K562 (cell line): ENCODE data around the gene HSF5. TPM values are rescaled to one million over a fixed set of nuclear protein-coding genes. Genes with fewer than 3 reads are reported as not detected.

Experiments used
- ATAC-seq: fragments of 200-7000 bp; cut with Tn5 transposase; 3 replicates; pipeline ENCODE4 v1.9.1; 2020; ENCODE audit warnings: moderate library complexity
- BruUV-seq: library from RNA; stranded (reverse); fragments of 400-500 nt; replicated peaks from 2 replicates; lab custom pipeline; 2021; lab: Mats Ljungman, UMichigan
- CTCF ChIA-PET: fragments of 300-600 bp; formaldehyde crosslinking; extraction: SDS; loops from one replicate; lab custom pipeline; 2021; ENCODE audit warnings: low intra/inter-chr PET ratio; lab: Yijun Ruan, JAX
- POLR2A ChIA-PET: fragments of 300-600, 350-650 bp; sonication (Branson Sonifier 250); formaldehyde crosslinking; extraction: SDS; loops from one replicate; lab custom pipeline; 2021; ENCODE audit warnings: antibody characterized with exemption, inconsistent platforms; lab: Yijun Ruan, JAX
- DNase-seq, 4 experiments: peaks; one replicate each; pipeline versions ENCODE4 v3.0.0 to v3.0.0-alpha.2; 2011 to 2018; ENCODE audit warnings: low spot score in 3 of 4, mixed read lengths in 3 of 4; ENCODE audit errors: extremely low read depth in 1 of 4
- FAIRE-seq: peaks from 2 replicates; lab custom pipeline; 2011; peaks lifted over from hg19 to GRCh38; lab: Jason Lieb, UNC
- H2AFZ ChIP-seq: 2 replicates; pipeline ENCODE4 v1.6.0; 2011; ENCODE audit warnings: low read depth, low read length, control low read depth, inconsistent platforms
- H3K27ac ChIP-seq: fragments of 200-600 bp; 3 replicates; pipeline ENCODE4 v1.8.0; 2011; ENCODE audit warnings: low read depth, mild to moderate bottlenecking, control low read depth, inconsistent platforms, low read length, moderate library complexity, mixed read lengths; ENCODE audit errors: extremely low read depth
- H3K27me3 ChIP-seq, 2 experiments: fragments of 300-600 bp in 1 of 2; 2 replicates in 1 of 2; 3 replicates in 1 of 2; pipeline versions ENCODE4 v1.6.0 to v1.8.0; 2011; ENCODE audit warnings: inconsistent platforms in 2 of 2, low read length in 2 of 2, mild to moderate bottlenecking in 1 of 2, mixed read lengths in 1 of 2, moderate library complexity in 1 of 2; ENCODE audit not compliant: control insufficient read depth in 2 of 2, insufficient read depth in 2 of 2
- H3K36me3 ChIP-seq: fragments of 300-600 bp; 3 replicates; pipeline ENCODE4 v1.8.0; 2011; ENCODE audit warnings: mild to moderate bottlenecking, low read length, inconsistent platforms; ENCODE audit not compliant: control insufficient read depth, insufficient read depth
- H3K4me1 ChIP-seq, 2 experiments: fragments of 200-600 bp in 1 of 2; replicated peaks in 1 of 2; 2 replicates in 1 of 2; 3 replicates in 1 of 2; pipeline versions ENCODE4 v1.5.1 to v1.8.0; 2011; ENCODE audit warnings: inconsistent platforms in 2 of 2, low read length in 2 of 2, mild to moderate bottlenecking in 1 of 2, mixed read lengths in 1 of 2, moderate library complexity in 1 of 2; ENCODE audit not compliant: control insufficient read depth in 2 of 2, insufficient read depth in 2 of 2
- H3K4me2 ChIP-seq: 2 replicates; pipeline ENCODE4 v1.6.1; 2011; ENCODE audit warnings: low read length, control low read depth, inconsistent platforms, mixed read lengths; ENCODE audit not compliant: insufficient read depth
- H3K4me3 ChIP-seq: fragments of 200-600 bp; sonication (generic), shearing (Covaris generic); 2 replicates; pipeline ENCODE4 v1.5.1; 2016; ENCODE audit warnings: control low read depth, inconsistent platforms
- H3K79me2 ChIP-seq: fragments of 200-600 bp; 3 replicates; pipeline ENCODE4 v1.8.0; 2011; ENCODE audit warnings: low read length, inconsistent platforms; ENCODE audit not compliant: control insufficient read depth, insufficient read depth
- H3K9ac ChIP-seq, 2 experiments: 2 replicates each; pipeline versions ENCODE4 v1.6.0 to v1.6.1; 2011; ENCODE audit warnings: low read depth in 2 of 2, low read length in 2 of 2, control low read depth in 1 of 2, inconsistent platforms in 1 of 2, mild to moderate bottlenecking in 1 of 2, mixed read lengths in 1 of 2; ENCODE audit not compliant: insufficient read depth in 1 of 2
- H3K9me1 ChIP-seq: one replicate; pipeline ENCODE4 v1.6.0; 2011; ENCODE audit warnings: inconsistent platforms, mild to moderate bottlenecking, low read length, moderate library complexity; ENCODE audit not compliant: control insufficient read depth, insufficient read depth
- H3K9me3 ChIP-seq: replicated peaks from 2 replicates; pipeline ENCODE4 v1.5.1; 2011; ENCODE audit warnings: low read depth, low read length, inconsistent platforms; ENCODE audit not compliant: control insufficient read depth, insufficient read depth
- H4K20me1 ChIP-seq: replicated peaks from 2 replicates; pipeline ENCODE4 v1.6.1; 2011; ENCODE audit warnings: low read length, inconsistent platforms, mixed read lengths; ENCODE audit not compliant: control insufficient read depth, insufficient read depth
- ATF3 ChIP-seq, 2 experiments: fragments of 450-650 bp in 1 of 2; sonication (generic) in 1 of 2; formaldehyde crosslinking in 1 of 2; IDR thresholded peaks in 1 of 2; conservative IDR thresholded peaks in 1 of 2; 2 replicates each; pipeline versions ENCODE4 v1.6.1 to v1.8.1; 2016 to 2023; ENCODE audit warnings: mild to moderate bottlenecking in 2 of 2, moderate library complexity in 2 of 2, inconsistent platforms in 1 of 2, missing genetic modification reagents in 1 of 2
- CEBPG ChIP-seq, 3 experiments: fragments of 200-800 bp in 1 of 3; sonication (Bioruptor generic) in 1 of 3; sonication (generic) in 1 of 3; formaldehyde crosslinking in 1 of 3; IDR thresholded peaks in 2 of 3; conservative IDR thresholded peaks in 1 of 3; 2 replicates each; pipeline versions ENCODE4 v1.6.1 to v1.8.0; 2016 to 2022; ENCODE audit warnings: missing compliant biosample characterization in 2 of 3, missing genetic modification characterization in 2 of 3, mild to moderate bottlenecking in 1 of 3, missing genetic modification reagents in 1 of 3
- CUX1 ChIP-seq: fragments of 200-800 bp; sonication (Bioruptor generic); IDR thresholded peaks from 2 replicates; pipeline ENCODE4 v1.6.1; 2016; ENCODE audit warnings: missing genetic modification characterization, missing compliant biosample characterization
- HDAC1 ChIP-seq, 2 experiments: fragments of 450-650 bp; IDR thresholded peaks; 2 replicates each; pipeline ENCODE4 v1.6.1; 2016 to 2017; ENCODE audit warnings: inconsistent platforms in 1 of 2, mild to moderate bottlenecking in 1 of 2, moderate library complexity in 1 of 2
- HSF4 ChIP-seq: fragments of 250-450 bp; sonication (Bioruptor Pico); IDR thresholded peaks from 2 replicates; pipeline ENCODE4 v2.1.2; 2022; ENCODE audit warnings: mild to moderate bottlenecking, moderate library complexity, borderline replicate concordance
- LARP7 ChIP-seq: fragments of 450-650 bp; IDR thresholded peaks from 2 replicates; pipeline ENCODE4 v1.6.1; 2016
- MLX ChIP-seq, 2 experiments: fragments of 450-650 bp in 1 of 2; sonication (generic) in 1 of 2; formaldehyde crosslinking; conservative IDR thresholded peaks; 2 replicates each; pipeline versions ENCODE4 v1.4.0 to v1.8.1; 2020 to 2022; ENCODE audit warnings: mild to moderate bottlenecking in 1 of 2, missing genetic modification reagents in 1 of 2
- PYGO2 ChIP-seq: fragments of 450-650 bp; IDR thresholded peaks from 2 replicates; pipeline ENCODE4 v1.6.1; 2016; ENCODE audit warnings: mild to moderate bottlenecking, missing genetic modification characterization, moderate library complexity, missing compliant biosample characterization
- RFX5 ChIP-seq: IDR thresholded peaks from 2 replicates; pipeline ENCODE4 v1.6.1; 2011; ENCODE audit warnings: low read depth, mild to moderate bottlenecking, improper control_type of control experiment, low read length
- STAG1 ChIP-seq: sonication (generic); formaldehyde crosslinking; IDR thresholded peaks from 2 replicates; pipeline ENCODE4 v1.5.0; 2020; ENCODE audit warnings: missing genetic modification reagents, borderline replicate concordance
- TAF7 ChIP-seq: fragments of 450-650 bp; IDR thresholded peaks from 2 replicates; pipeline ENCODE4 v1.6.1; 2016; ENCODE audit warnings: missing genetic modification characterization, missing compliant biosample characterization
- ZNF274 ChIP-seq: IDR thresholded peaks from 2 replicates; pipeline ENCODE4 v1.6.1; 2011; ENCODE audit warnings: low read depth, mild to moderate bottlenecking, low read length, moderate library complexity, borderline replicate concordance
- ZNF766 ChIP-seq: fragments of 200-800 bp; sonication (Bioruptor generic); conservative IDR thresholded peaks from 2 replicates; pipeline ENCODE4 v1.6.1; 2016; ENCODE audit warnings: missing genetic modification characterization, missing compliant biosample characterization
- WGBS: fragments of 100-300 bp; shearing (Covaris generic); methylation state at CpG from one replicate; pipeline ENCODE4 v1.1.6; 2016; ENCODE audit warnings: low coverage, mixed read lengths; ENCODE audit not compliant: insufficient coverage; ENCODE audit errors: missing lambda C conversion rate; 5-methylcytosine and 5-hydroxymethylcytosine counted together
- in situ Hi-C: fragments of 300-500 bp; cut with MboI; formaldehyde crosslinking; loops from 4 replicates; pipeline ENCODE4 v1.15.0; 2018; ENCODE audit warnings: inconsistent platforms, mixed read lengths
- intact Hi-C: fragments of 100-400 bp; cut with micrococcal nuclease; formaldehyde crosslinking; loops from 2 replicates; pipeline ENCODE4 v1.14.2; 2022
- polyA plus RNA-seq, 8 experiments: library from polyadenylated mRNA; depleted of rRNA in 4 of 8; stranded (reverse) in 5 of 8; unstranded in 3 of 8; fragments of >200 nt; fragmentation: Nextera tagmentation in 2 of 8; fragmentation: Illumina TruSeq in 1 of 8; extraction: Ambion mirVana in 2 of 8; extraction: Trizol in 1 of 8; gene quantifications; 2 replicates each; pipeline versions ENCODE4 v1.2.1 to v1.2.3, GENCODE V29; 2011 to 2014; ENCODE audit warnings: inconsistent platforms in 1 of 8, missing spikeins in 1 of 8
- total RNA-seq, 7 experiments: library from RNA; depleted of rRNA in 6 of 7; stranded (reverse); fragments of >200 nt in 6 of 7; fragmentation: Illumina TruSeq in 2 of 7; extraction: Trizol in 2 of 7; gene quantifications; 2 replicates each; pipeline versions ENCODE4 v1.2.1 to v1.2.3, GENCODE V29; 2011 to 2021; ENCODE audit warnings: low replicate concordance in 1 of 7

Gene HSF5
- total and polyA plus RNA-seq, 9 of the 15 experiments (the other 6 are each of a cell fraction or from before 2014, with no cell fraction given) = 0.04 TPM; not detected in 8

- in situ Hi-C loops (no loop called here), intact Hi-C loops (no loop called here)
- Histone ChIP-seq H3K9me1 (no peaks in the 10 kb centered on the region), H3K4me3 (no peak overlapping the region), H3K79me2 (no peaks in the 10 kb centered on the region), H3K4me1 (peaks cover 10 to 20% of the 10 kb centered on the region in 2 experiments), H3K4me2 (no peak overlapping the region), H3K27me3 (peaks cover 2 to 24% of the 10 kb centered on the region in 2 experiments; a peak in 4 of 5 replicates), H2AFZ (peak overlapping the region; percentile 43; the same call in 1 of the 2 replicates), H4K20me1 (peaks cover 4% of the 10 kb centered on the region), H3K9ac (no peak overlapping the region), H3K27ac (no peak overlapping the region), H3K9me3 (no peaks in the 10 kb centered on the region), H3K36me3 (no peaks in the 10 kb centered on the region)
- ChIA-PET POLR2A (interaction anchor here (0.8 to 1.6 kb wide), 2 partner anchors 13 to 16 kb away, joined by 4 to 5 read pairs; no protein-coding TSS in a partner anchor), CTCF (no interaction called here)
- ATAC-seq (no peak), DNase-seq (peak in 1 of 4 experiments; percentile 33), FAIRE-seq (no peak)
- WGBS = 5% methylated on average over 4 of the region's 4 CpGs
- BruUV-seq = no TSS peak
- TF ChIP-seq TAF7 (no peak), MLX (CRISPR knock-in tag; conservative IDR thresholded peaks at IDR 0.05) (no peak), RFX5 (no peak), HSF4 (CRISPR knock-in tag) (no peak), STAG1 (CRISPR knock-in tag) (no peak), ZNF766 (CRISPR knock-in tag) (0 out of 2 replicates have a peak, but pooled peaks have one; percentile 21), CUX1 (no peak), CEBPG (CRISPR knock-in tag; IDR thresholded peaks at IDR 0.05) (peak; percentile 75; the same call in 1 of the 2 replicates), CEBPG (tag; conservative IDR thresholded peaks at IDR 0.05 in 1 of 2, IDR thresholded peaks at IDR 0.05 in 1 of 2) (peak; percentile 63 to 78), LARP7 (no peak), PYGO2 (no peak), ZNF274 (no peak), HDAC1 (IDR thresholded peaks at IDR 0.05) (no peak), ATF3 (IDR thresholded peaks at IDR 0.05) (peak; percentile 67), ATF3 (CRISPR knock-in tag; conservative IDR thresholded peaks at IDR 0.05) (no peak)
Measured at GRCh38 chr17:58534901-58535421, 46.8 kb upstream of the HSF5 start.
